Measurements from ENCODE around the gene EXOC8. TPM values are rescaled to one million over a fixed set of nuclear protein-coding genes. Genes with fewer than 3 reads are reported as not detected.

EXOC8 gene
- total and polyA plus RNA-seq, 3 experiments from 2014 or later, result 3.0 to 16.9 (median 16.8) TPM

DNA sequence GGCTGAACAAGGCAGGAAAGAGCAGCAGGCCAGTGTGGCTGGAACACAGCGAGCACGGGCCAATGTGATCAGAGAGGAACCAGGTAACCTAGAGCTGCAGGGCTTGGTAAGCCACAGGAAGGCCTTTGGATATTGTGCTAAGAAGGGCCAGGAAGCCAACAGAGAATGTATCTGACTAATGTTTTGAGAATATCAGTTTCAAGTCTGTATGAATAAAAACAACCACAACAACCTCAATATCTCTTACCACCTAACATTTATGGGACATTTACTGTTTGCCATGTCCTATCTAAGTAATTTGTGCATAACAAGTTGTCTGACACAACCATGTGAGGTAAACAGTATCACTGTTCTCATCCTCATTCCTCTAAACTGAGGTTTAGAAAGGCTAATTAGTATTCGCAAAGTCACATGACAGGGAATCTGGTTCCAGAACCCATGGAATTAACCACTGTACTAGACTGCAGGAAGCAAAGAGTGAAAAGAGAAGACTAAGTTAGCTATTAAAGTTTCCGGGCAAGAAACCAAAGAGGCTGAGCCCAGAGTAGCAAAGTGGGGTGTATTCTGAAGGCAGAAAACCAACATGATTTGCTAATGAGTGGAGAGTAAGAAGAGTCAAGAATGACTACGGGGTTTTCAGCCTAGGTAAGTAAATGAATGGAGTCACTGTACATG is 39.4 kb upstream of the EXOC8 start:
- Mint-ChIP-seq H3K9me3 (no peaks in the 10 kb centered on the region), H3K4me1 (peaks cover 53 to 58% (median 57%) of the 10 kb centered on the region in 3 donors), H3K27me3 (no peaks in the 10 kb centered on the region), H3K27ac (peak overlapping the region; percentile 15 to 83 (median 56)), H3K4me3 (peak overlapping the region in 3 of 7 donors; percentile 1 to 19 (median 6)), H3K36me3 (peaks cover 0 to 3% (median 2%) of the 10 kb centered on the region in 3 donors)
- Histone ChIP-seq H3K4me1 (ENCODE audit: insufficient read depth, low read length) (peaks cover 15% of the 10 kb centered on the region), H3K36me3 (ENCODE audit: insufficient read depth, low read length) (no peaks in the 10 kb centered on the region), H3K9me3 (ENCODE audit: low read length) (no peaks in the 10 kb centered on the region), H3K27me3 (ENCODE audit: insufficient read depth, low read length, poor library complexity, severe bottlenecking) (no peaks in the 10 kb centered on the region), H3K27ac (ENCODE audit: low read depth, low read length) (no peak overlapping the region), H3K4me3 (ENCODE audit: low read length) (no peak overlapping the region)
- CTCF ChIA-PET, result no interaction called here
- POLR2A ChIA-PET, result no interaction called here
- no peak for DNase-seq

DNA sequence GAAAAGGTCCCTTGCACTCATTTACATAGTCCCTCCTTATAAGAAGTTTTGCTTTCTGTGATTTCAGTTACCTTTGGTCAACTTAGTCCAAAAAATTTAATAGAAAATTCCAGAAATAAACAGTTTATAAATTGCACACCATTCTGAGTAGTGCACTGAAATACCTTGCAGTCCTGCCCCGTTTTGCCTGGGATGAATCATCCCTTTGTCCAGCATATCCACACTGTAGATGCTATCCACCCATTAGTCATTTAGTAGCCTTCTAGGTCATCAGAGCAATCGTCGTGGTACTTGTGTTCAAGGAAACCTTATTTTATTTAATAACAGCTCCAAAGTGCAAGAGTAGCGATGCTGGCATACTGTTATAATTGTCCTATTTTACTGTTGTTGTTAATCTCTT is 38.4 kb upstream of the EXOC8 start:
- H3K27me3 ChIP-seq (ENCODE audit: insufficient read depth, low read length, poor library complexity, severe bottlenecking), result no peaks in the 10 kb centered on the region
- H3K9me3 ChIP-seq (ENCODE audit: low read length), result no peaks in the 10 kb centered on the region
- H3K36me3 ChIP-seq (ENCODE audit: insufficient read depth, low read length), result no peaks in the 10 kb centered on the region
- ChIA-PET POLR2A (no interaction called here), CTCF (no interaction called here)
- Mint-ChIP-seq H3K4me1 (peaks cover 46 to 50% (median 47%) of the 10 kb centered on the region in 3 donors), H3K27ac (no peak overlapping the region), H3K36me3 (peaks cover 0 to 9% (median 2%) of the 10 kb centered on the region in 3 donors), H3K4me3 (no peak overlapping the region), H3K27me3 (no peaks in the 10 kb centered on the region), H3K9me3 (no peaks in the 10 kb centered on the region)
- H3K27ac ChIP-seq (ENCODE audit: low read depth, low read length), result no peak overlapping the region
- DNase-seq, result no peak
- H3K4me1 ChIP-seq (ENCODE audit: insufficient read depth, low read length), result peaks cover 15% of the 10 kb centered on the region
- H3K4me3 ChIP-seq (ENCODE audit: low read length), result no peak overlapping the region

DNA sequence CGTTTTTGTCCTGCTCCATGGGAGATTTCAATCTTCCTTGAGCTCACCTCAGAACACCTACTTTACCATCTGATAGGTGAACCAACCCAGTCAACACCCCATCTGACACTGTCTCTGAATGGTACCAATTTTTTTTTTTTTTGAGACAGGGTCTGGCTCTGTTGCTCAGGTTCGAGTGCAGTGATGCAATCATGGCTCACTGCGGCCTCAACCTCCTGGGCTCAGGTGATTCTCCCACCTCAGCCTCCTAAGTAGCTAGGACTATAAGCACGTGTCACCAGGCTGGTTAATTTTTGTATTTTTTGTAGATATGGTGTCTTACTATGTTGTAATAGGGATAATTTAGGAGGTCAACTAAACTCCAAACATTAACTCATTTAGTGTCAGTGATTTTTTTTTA is 36.7 kb upstream of the EXOC8 start:
- CTCF ChIA-PET, result interaction anchor here (1.1 kb wide), 1 partner anchor 17 kb away, joined by 4 read pairs; no protein-coding TSS in a partner anchor

DNA sequence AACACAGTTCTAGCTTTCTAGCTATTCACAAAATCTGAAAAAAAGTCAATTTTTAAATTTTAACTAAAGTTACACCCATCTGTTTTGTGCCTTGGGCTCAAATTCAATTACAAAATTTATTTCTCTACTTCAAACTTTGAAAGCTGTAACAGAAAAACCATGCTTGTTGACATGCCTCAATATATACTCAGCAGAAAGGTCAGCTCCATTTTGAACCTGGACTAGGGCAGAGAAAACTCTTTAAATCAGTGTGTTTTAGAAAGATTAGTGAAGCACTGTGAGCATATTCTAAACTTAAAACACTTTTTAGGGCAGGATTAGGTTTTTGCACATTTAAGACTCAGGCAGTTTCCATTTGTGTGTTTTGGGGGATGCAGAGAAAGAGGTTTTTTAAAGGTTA is 34.8 kb upstream of the EXOC8 start:
- no peaks in the 10 kb centered on the region for H3K9me3 Mint-ChIP-seq
- H3K27me3 Mint-ChIP-seq, result no peaks in the 10 kb centered on the region
- peak overlapping the region in 1 of 8 donors; percentile 64 for H3K27ac Mint-ChIP-seq
- H3K9me3 ChIP-seq (ENCODE audit: low read length), result no peaks in the 10 kb centered on the region
- H3K27me3 ChIP-seq (ENCODE audit: insufficient read depth, low read length, poor library complexity, severe bottlenecking), result no peaks in the 10 kb centered on the region
- H3K4me1 Mint-ChIP-seq, result peaks cover 19 to 24% (median 22%) of the 10 kb centered on the region in 3 donors
- POLR2A ChIA-PET, result interaction anchor here (0.6 kb wide), 1 partner anchor 227 kb away, joined by 12 read pairs; no protein-coding TSS in a partner anchor
- no peak overlapping the region for H3K4me3 Mint-ChIP-seq
- H3K36me3 Mint-ChIP-seq, result peaks cover 0 to 32% (median 7%) of the 10 kb centered on the region in 3 donors
- no peak overlapping the region for H3K4me3 ChIP-seq (ENCODE audit: low read length)
- H3K27ac ChIP-seq (ENCODE audit: low read depth, low read length), result no peak overlapping the region
- H3K4me1 ChIP-seq (ENCODE audit: insufficient read depth, low read length), result peaks cover 11% of the 10 kb centered on the region
- DNase-seq, result no peak
- H3K36me3 ChIP-seq (ENCODE audit: insufficient read depth, low read length), result no peaks in the 10 kb centered on the region
- CTCF ChIA-PET, result interaction anchor here (1.3 kb wide), 1 partner anchor 15 kb away, joined by 3 read pairs; no protein-coding TSS in a partner anchor

More for the DNA sequence above, 36.7 kb upstream of the EXOC8 start:
- Mint-ChIP-seq H3K27ac (no peak overlapping the region), H3K4me3 (no peak overlapping the region), H3K4me1 (peaks cover 35 to 42% (median 39%) of the 10 kb centered on the region in 3 donors), H3K27me3 (no peaks in the 10 kb centered on the region), H3K36me3 (peaks cover 0 to 19% (median 2%) of the 10 kb centered on the region in 3 donors), H3K9me3 (no peaks in the 10 kb centered on the region)
- Histone ChIP-seq H3K27me3 (ENCODE audit: insufficient read depth, low read length, poor library complexity, severe bottlenecking) (no peaks in the 10 kb centered on the region), H3K9me3 (ENCODE audit: low read length) (no peaks in the 10 kb centered on the region), H3K36me3 (ENCODE audit: insufficient read depth, low read length) (no peaks in the 10 kb centered on the region), H3K4me3 (ENCODE audit: low read length) (no peak overlapping the region), H3K4me1 (ENCODE audit: insufficient read depth, low read length) (peaks cover 15% of the 10 kb centered on the region), H3K27ac (ENCODE audit: low read depth, low read length) (no peak overlapping the region)
- POLR2A ChIA-PET, result no interaction called here
- no peak for DNase-seq

GRCh38 chr1:231369282-231369681 is 31.6 kb upstream of the EXOC8 start:
- no peaks in the 10 kb centered on the region for H3K4me1 ChIP-seq (ENCODE audit: insufficient read depth, low read length)

GRCh38 chr1:231364192-231364591 is 26.5 kb upstream of the EXOC8 start:
- POLR2A ChIA-PET, result interaction anchor here (1.1 kb wide), 1 partner anchor 26 kb away, joined by 3 read pairs; the partner anchor contains the start of genes EXOC8 and SPRTN

More at GRCh38 chr1:231369282-231369681, 31.6 kb upstream of the EXOC8 start:
- H3K36me3 ChIP-seq (ENCODE audit: insufficient read depth, low read length), result no peaks in the 10 kb centered on the region
- peaks cover 0 to 57% (median 13%) of the 10 kb centered on the region in 3 donors for H3K36me3 Mint-ChIP-seq
- no peaks in the 10 kb centered on the region for H3K27me3 ChIP-seq (ENCODE audit: insufficient read depth, low read length, poor library complexity, severe bottlenecking)
- peak overlapping the region in 4 of 8 donors; percentile 0 to 69 (median 20) for H3K27ac Mint-ChIP-seq
- no peaks in the 10 kb centered on the region for H3K9me3 ChIP-seq (ENCODE audit: low read length)
- ChIA-PET POLR2A (no interaction called here), CTCF (no interaction called here)
- H3K9me3 Mint-ChIP-seq, result no peaks in the 10 kb centered on the region
- H3K4me3 Mint-ChIP-seq, result no peak overlapping the region
- no peak for DNase-seq
- no peak overlapping the region for H3K4me3 ChIP-seq (ENCODE audit: low read length)
- H3K27me3 Mint-ChIP-seq, result no peaks in the 10 kb centered on the region
- peaks cover 0 to 3% (median 3%) of the 10 kb centered on the region in 3 donors for H3K4me1 Mint-ChIP-seq
- H3K27ac ChIP-seq (ENCODE audit: low read depth, low read length), result no peak overlapping the region

GRCh38 chr1:231363624-231364023 is 26.0 kb upstream of the EXOC8 start:
- H3K9me3 ChIP-seq (ENCODE audit: low read length), result no peaks in the 10 kb centered on the region
- no peaks in the 10 kb centered on the region for H3K27me3 Mint-ChIP-seq
- no peak overlapping the region for H3K4me3 ChIP-seq (ENCODE audit: low read length)
- H3K27ac ChIP-seq (ENCODE audit: low read depth, low read length), result no peak overlapping the region
- peaks cover 0 to 50% (median 14%) of the 10 kb centered on the region in 3 donors for H3K36me3 Mint-ChIP-seq
- ChIA-PET POLR2A (interaction anchor here (1.1 kb wide), 1 partner anchor 26 kb away, joined by 3 read pairs; the partner anchor contains the start of genes EXOC8 and SPRTN), CTCF (interaction anchor here (0.8 to 2.2 kb wide), 2 partner anchors 57 to 212 kb away, joined by 3 to 9 read pairs; no protein-coding TSS in a partner anchor)
- no peaks in the 10 kb centered on the region for H3K4me1 ChIP-seq (ENCODE audit: insufficient read depth, low read length)
- DNase-seq, result no peak
- no peaks in the 10 kb centered on the region for H3K27me3 ChIP-seq (ENCODE audit: insufficient read depth, low read length, poor library complexity, severe bottlenecking)
- no peak overlapping the region for H3K4me3 Mint-ChIP-seq
- peaks cover 0 to 7% (median 2%) of the 10 kb centered on the region in 3 donors for H3K4me1 Mint-ChIP-seq
- H3K36me3 ChIP-seq (ENCODE audit: insufficient read depth, low read length), result no peaks in the 10 kb centered on the region
- no peaks in the 10 kb centered on the region for H3K9me3 Mint-ChIP-seq
- H3K27ac Mint-ChIP-seq, result peak overlapping the region in 2 of 8 donors; percentile 47 to 83

More at GRCh38 chr1:231364192-231364591, 26.5 kb upstream of the EXOC8 start:
- no peaks in the 10 kb centered on the region for H3K9me3 Mint-ChIP-seq
- Histone ChIP-seq H3K4me3 (ENCODE audit: low read length) (no peak overlapping the region), H3K27ac (ENCODE audit: low read depth, low read length) (no peak overlapping the region), H3K36me3 (ENCODE audit: insufficient read depth, low read length) (no peaks in the 10 kb centered on the region), H3K9me3 (ENCODE audit: low read length) (no peaks in the 10 kb centered on the region), H3K4me1 (ENCODE audit: insufficient read depth, low read length) (no peaks in the 10 kb centered on the region), H3K27me3 (ENCODE audit: insufficient read depth, low read length, poor library complexity, severe bottlenecking) (no peaks in the 10 kb centered on the region)
- no peak for DNase-seq
- H3K4me1 Mint-ChIP-seq, result peaks cover 0 to 7% (median 2%) of the 10 kb centered on the region in 3 donors
- no peaks in the 10 kb centered on the region for H3K27me3 Mint-ChIP-seq
- peak overlapping the region in 3 of 8 donors; percentile 16 to 77 (median 59) for H3K27ac Mint-ChIP-seq
- H3K4me3 Mint-ChIP-seq, result no peak overlapping the region
- CTCF ChIA-PET, result interaction anchor here (0.8 kb wide), 1 partner anchor 212 kb away, joined by 3 read pairs; no protein-coding TSS in a partner anchor
- peaks cover 0 to 54% (median 16%) of the 10 kb centered on the region in 3 donors for H3K36me3 Mint-ChIP-seq

- Histone ChIP-seq H3K36me3 (ENCODE audit: insufficient read depth, low read length) (no peaks in the 10 kb centered on the region), H3K4me3 (ENCODE audit: low read length) (no peak overlapping the region), H3K4me1 (ENCODE audit: insufficient read depth, low read length) (no peaks in the 10 kb centered on the region), H3K27ac (ENCODE audit: low read depth, low read length) (no peak overlapping the region), H3K9me3 (ENCODE audit: low read length) (no peaks in the 10 kb centered on the region), H3K27me3 (ENCODE audit: insufficient read depth, low read length, poor library complexity, severe bottlenecking) (no peaks in the 10 kb centered on the region)
- H3K36me3 Mint-ChIP-seq, result peaks cover 0 to 40% (median 12%) of the 10 kb centered on the region in 3 donors
- peaks cover 8 to 15% (median 9%) of the 10 kb centered on the region in 3 donors for H3K4me1 Mint-ChIP-seq
- H3K4me3 Mint-ChIP-seq, result no peak overlapping the region
- POLR2A ChIA-PET, result interaction anchor here (1.2 kb wide), 1 partner anchor 222 kb away, joined by 3 read pairs; no protein-coding TSS in a partner anchor
- no peaks in the 10 kb centered on the region for H3K9me3 Mint-ChIP-seq
- CTCF ChIA-PET, result interaction anchor here (0.6 to 2.2 kb wide), 3 partner anchors 59 to 244 kb away, joined by 3 to 9 read pairs (median 3); no protein-coding TSS in a partner anchor
- peak overlapping the region in 4 of 8 donors; percentile 3 to 81 (median 56) for H3K27ac Mint-ChIP-seq
- DNase-seq, result no peak
- H3K27me3 Mint-ChIP-seq, result no peaks in the 10 kb centered on the region
Measured at GRCh38 chr1:231362325-231362724, 24.7 kb upstream of the EXOC8 start.

Measured in CD8-positive, alpha-beta memory T cell (primary cell).